NCI-H146 treated with DMSO at 0.1 percent for 48 hours (cell line): ENCODE data around the gene TUT1.
"Not testable (repeated sequence)": the region's sequence is repeated elsewhere in the genome, so short reads cannot be mapped to it uniquely, and the experiment has no call there.

ENCODE experiments used
- DNase-seq: peaks from one replicate; lab custom pipeline; 2025; ENCODE audit not compliant: unreplicated experiment; lab: John Stamatoyannopoulos, UW

The TUT1 gene

GRCh38 chr11:62605467-62605866 lies 14.1 kb upstream of the TUT1 start:
- no peak for DNase-seq

- no peak for DNase-seq
Measured at GRCh38 chr11:62604460-62605120, 13.3 kb upstream of the TUT1 start.

- no peak for DNase-seq
Measured at GRCh38 chr11:62603776-62604299, 12.5 kb upstream of the TUT1 start.

- no peak for DNase-seq
Measured at GRCh38 chr11:62603072-62603408, 11.7 kb upstream of the TUT1 start.

GRCh38 chr11:62602141-62603071 lies 11.1 kb upstream of the TUT1 start:
- peak; percentile 69 for DNase-seq

GRCh38 chr11:62601372-62602140 lies 10.2 kb upstream of the TUT1 start, which contains the start of gene MTA2:
TSS of gene MTA2 (minus strand) at chr11:62601865. CDS start at chr11:62601450, 415 bp downstream.
- DNase-seq = peak; percentile 95

GRCh38 chr11:62601122-62601371 lies 9.7 kb upstream of the TUT1 start:
- peak; percentile 7 for DNase-seq

GRCh38 chr11:62600367-62601121 lies 9.2 kb upstream of the TUT1 start:
- DNase-seq = no peak

GRCh38 chr11:62599901-62600300 lies 8.6 kb upstream of the TUT1 start:
- no peak for DNase-seq

GRCh38 chr11:62599069-62599696 lies 7.9 kb upstream of the TUT1 start:
- no peak for DNase-seq

- no peak for DNase-seq
Measured at GRCh38 chr11:62595124-62595523, 3.8 kb upstream of the TUT1 start.

- no peak for DNase-seq
Measured at GRCh38 chr11:62593434-62594044, 2.2 kb upstream of the TUT1 start.

GRCh38 chr11:62592989-62593421 lies 1.7 kb upstream of the TUT1 start:
- DNase-seq = no peak

GRCh38 chr11:62592146-62592815 lies 958 bp upstream of the TUT1 start:
- DNase-seq = no peak

GRCh38 chr11:62588966-62589637 lies 2.2 kb downstream of the TUT1 start:
- DNase-seq = no peak

- DNase-seq = not testable (repeated sequence)
Measured at GRCh38 chr11:62585356-62585755, 6.0 kb downstream of the TUT1 start.

GRCh38 chr11:62581735-62582134 lies 9.6 kb downstream of the TUT1 start:
- DNase-seq = not testable (repeated sequence)

- DNase-seq = no peak
Measured at GRCh38 chr11:62580959-62581715, 10.2 kb downstream of the TUT1 start.
